Breast epithelium (tissue), 4 donors: ENCODE measurements around the gene CRTAC1. TPM values are rescaled to one million over a fixed set of nuclear protein-coding genes. Genes with fewer than 3 reads are reported as not detected.

Source experiments
- DNase-seq, 2 donors: peaks; one replicate each; pipeline ENCODE4 v3.0.0-alpha.2; 2019; ENCODE audit warnings: low spot score in 2 of 2
- H3K27ac ChIP-seq, 2 donors: fragments of 200-600 bp; sonication (generic) in 1 of 2; one replicate each; pipeline ENCODE4 v1.5.1; 2016 to 2019; ENCODE audit warnings: mild to moderate bottlenecking in 1 of 2
- H3K27me3 ChIP-seq, 2 donors: fragments of 200-600 bp; sonication (generic) in 1 of 2; one replicate each; pipeline versions ENCODE4 v1.5.1 to v1.6.0; 2017 to 2019; ENCODE audit warnings: control low read depth in 1 of 2, mild to moderate bottlenecking in 1 of 2
- H3K36me3 ChIP-seq: fragments of 200-600 bp; one replicate; pipeline ENCODE4 v1.5.1; 2019
- H3K4me1 ChIP-seq, 2 donors: fragments of 200-600 bp; sonication (generic); one replicate each; pipeline ENCODE4 v1.5.1; 2016 to 2019; ENCODE audit warnings: control low read depth in 1 of 2
- H3K4me3 ChIP-seq, 3 donors: fragments of 200-600 bp; sonication (generic); 1 replicate in 2 of 3; 2 replicates in 1 of 3; pipeline ENCODE4 v1.5.1; 2016 to 2019; ENCODE audit warnings: mild to moderate bottlenecking in 3 of 3, moderate library complexity in 2 of 3
- H3K9me3 ChIP-seq, 2 donors: fragments of 200-600 bp; sonication (generic) in 1 of 2; one replicate each; pipeline ENCODE4 v1.5.1; 2016 to 2019; ENCODE audit warnings: control low read depth in 1 of 2
- CTCF ChIP-seq, 3 donors: fragments of 450-650 bp; IDR thresholded peaks; one replicate each; pipeline ENCODE4 v1.5.1; 2016 to 2017; ENCODE audit warnings: antibody characterized with exemption in 3 of 3, mild to moderate bottlenecking in 3 of 3, moderate library complexity in 3 of 3
- POLR2A ChIP-seq: fragments of 450-650 bp; IDR thresholded peaks from one replicate; pipeline ENCODE4 v1.6.1; 2016; ENCODE audit warnings: antibody characterized with exemption, mild to moderate bottlenecking, moderate library complexity
- POLR2AphosphoS5 ChIP-seq, 3 donors: sonication (generic); formaldehyde crosslinking; IDR thresholded peaks; one replicate each; pipeline ENCODE4 v1.6.1; 2017; ENCODE audit warnings: antibody characterized with exemption in 3 of 3
- intact Hi-C: fragments of 100-400 bp; cut with DNase I; formaldehyde crosslinking; loops from one replicate; pipeline ENCODE4 v1.15.1; 2023; ENCODE audit warnings: low total_unique reads
- total RNA-seq, 3 donors: library from RNA; depleted of rRNA; stranded (reverse); fragments of >200 nt; gene quantifications; one replicate each; pipeline ENCODE4 v1.1.0, GENCODE V29; 2016

Gene CRTAC1
- total RNA-seq, 3 donors from 2014 or later = 1.6 to 4.7 (median 1.9) TPM

- H3K36me3 ChIP-seq = no peaks in the 10 kb centered on the region
- TF ChIP-seq POLR2A (no peak), POLR2AphosphoS5 (IDR thresholded peaks at IDR 0.05) (no peak), CTCF (IDR thresholded peaks at IDR 0.05) (no peak)
- no peaks in the 10 kb centered on the region for H3K4me1 ChIP-seq
- intact Hi-C loops = no loop called here
- H3K4me3 ChIP-seq = no peak overlapping the region
- no peak overlapping the region for H3K27ac ChIP-seq
- peaks cover 0 to 40% of the 10 kb centered on the region in 2 donors for H3K27me3 ChIP-seq
- no peaks in the 10 kb centered on the region for H3K9me3 ChIP-seq
- no peak for DNase-seq
Observed at GRCh38 chr10:98067165-98067564, 36.7 kb upstream of the CRTAC1 start.

DNA sequence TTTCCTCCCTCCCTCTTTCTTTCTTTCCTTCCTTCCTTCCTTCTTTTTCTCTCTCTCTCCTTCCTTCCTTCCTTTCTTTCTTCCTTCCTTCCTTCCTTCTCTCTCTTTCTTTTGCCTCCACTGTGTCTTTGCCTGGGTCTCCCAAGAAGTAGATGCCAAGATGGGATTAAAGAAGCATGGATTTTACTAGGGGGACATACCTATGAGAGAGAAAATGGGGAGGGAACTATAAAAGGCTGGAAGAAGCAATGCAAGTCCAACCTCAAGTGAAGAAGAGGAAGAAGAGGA, 33.3 kb upstream of the CRTAC1 start:
- Histone ChIP-seq H3K4me1 (no peaks in the 10 kb centered on the region), H3K36me3 (no peaks in the 10 kb centered on the region), H3K4me3 (no peak overlapping the region), H3K27me3 (peaks cover 0 to 43% of the 10 kb centered on the region in 2 donors), H3K9me3 (no peaks in the 10 kb centered on the region), H3K27ac (no peak overlapping the region)
- DNase-seq = no peak
- TF ChIP-seq POLR2A = no peak
- no peak for TF ChIP-seq CTCF (IDR thresholded peaks at IDR 0.05)
- no peak for TF ChIP-seq POLR2AphosphoS5 (IDR thresholded peaks at IDR 0.05)
- intact Hi-C loops = no loop called here

GRCh38 chr10:98062424-98062823, 32.0 kb upstream of the CRTAC1 start:
- Histone ChIP-seq H3K27ac (no peak overlapping the region), H3K4me3 (no peak overlapping the region), H3K9me3 (no peaks in the 10 kb centered on the region), H3K36me3 (no peaks in the 10 kb centered on the region), H3K4me1 (no peaks in the 10 kb centered on the region), H3K27me3 (peaks cover 0 to 39% of the 10 kb centered on the region in 2 donors)
- TF ChIP-seq CTCF (IDR thresholded peaks at IDR 0.05) (no peak), POLR2A (no peak), POLR2AphosphoS5 (IDR thresholded peaks at IDR 0.05) (no peak)
- DNase-seq = no peak
- intact Hi-C loops = no loop called here

GRCh38 chr10:98060079-98060478, 29.7 kb upstream of the CRTAC1 start:
- Histone ChIP-seq H3K4me3 (no peak overlapping the region), H3K27me3 (peaks cover 0 to 31% of the 10 kb centered on the region in 2 donors), H3K36me3 (no peaks in the 10 kb centered on the region), H3K4me1 (no peaks in the 10 kb centered on the region), H3K9me3 (no peaks in the 10 kb centered on the region), H3K27ac (no peak overlapping the region)
- DNase-seq = no peak
- intact Hi-C loops = no loop called here
- TF ChIP-seq POLR2AphosphoS5 (IDR thresholded peaks at IDR 0.05) = no peak
- no peak for TF ChIP-seq CTCF (IDR thresholded peaks at IDR 0.05)
- TF ChIP-seq POLR2A = no peak

GRCh38 chr10:98058295-98058694, 27.9 kb upstream of the CRTAC1 start:
- Histone ChIP-seq H3K9me3 (no peaks in the 10 kb centered on the region), H3K27ac (no peak overlapping the region), H3K4me3 (no peak overlapping the region), H3K36me3 (no peaks in the 10 kb centered on the region), H3K27me3 (peaks cover 0 to 35% of the 10 kb centered on the region in 2 donors), H3K4me1 (no peaks in the 10 kb centered on the region)
- no peak for DNase-seq
- TF ChIP-seq POLR2A = no peak
- intact Hi-C loops = no loop called here

DNA sequence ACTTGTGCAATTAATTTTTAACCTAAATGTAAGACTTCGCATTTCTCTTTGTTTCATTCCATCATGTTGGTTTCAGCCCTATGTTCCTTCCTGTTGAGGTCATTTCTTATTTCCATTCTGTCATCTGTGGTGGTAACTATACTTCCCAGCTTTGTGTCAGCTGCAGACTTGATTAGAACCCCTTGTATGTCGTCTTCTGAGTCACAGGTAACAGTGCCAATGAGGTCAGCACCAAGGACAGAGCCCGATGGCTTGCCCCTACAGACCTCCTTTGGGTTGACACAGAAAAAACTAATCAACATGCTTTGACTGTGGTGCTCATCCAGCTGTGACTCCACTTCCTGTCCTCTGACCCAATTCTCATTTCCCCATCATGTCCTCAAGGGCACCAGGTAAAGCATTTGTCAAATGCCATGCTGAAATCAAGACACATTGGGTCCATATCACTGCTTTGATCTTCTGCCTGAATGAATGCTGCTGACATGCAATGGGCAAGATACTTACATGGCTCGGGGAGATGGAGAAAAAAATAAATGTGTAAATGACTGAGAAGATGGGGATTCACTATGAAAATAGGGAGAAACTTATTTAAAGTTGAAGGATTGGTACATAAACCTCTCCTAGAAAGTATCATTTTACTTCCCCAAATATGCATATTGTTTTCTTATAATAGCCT, 25.6 kb upstream of the CRTAC1 start:
- H3K27me3 ChIP-seq = peaks cover 0 to 40% of the 10 kb centered on the region in 2 donors
- intact Hi-C loops = no loop called here
- no peaks in the 10 kb centered on the region for H3K4me1 ChIP-seq
- no peak for DNase-seq
- TF ChIP-seq CTCF (IDR thresholded peaks at IDR 0.05) = no peak
- no peak for TF ChIP-seq POLR2A
- TF ChIP-seq POLR2AphosphoS5 (IDR thresholded peaks at IDR 0.05) = no peak
- no peak overlapping the region for H3K4me3 ChIP-seq
- no peaks in the 10 kb centered on the region for H3K9me3 ChIP-seq
- H3K27ac ChIP-seq = no peak overlapping the region
- no peaks in the 10 kb centered on the region for H3K36me3 ChIP-seq
